Kidney epithelial cell (primary cell): ENCODE data around the gene WDPCP. TPM values are rescaled to one million over a fixed set of nuclear protein-coding genes. Genes with fewer than 3 reads are reported as not detected.

Source experiments
- DNase-seq: peaks from one replicate; pipeline ENCODE4 v3.0.0-alpha.2; 2010; ENCODE audit warnings: low read depth
- H3K27me3 ChIP-seq: 2 replicates; pipeline ENCODE4 v1.6.0; 2011; ENCODE audit warnings: low read length; ENCODE audit not compliant: control insufficient read depth, insufficient read depth
- H3K36me3 ChIP-seq: 2 replicates; pipeline ENCODE4 v1.5.1; 2011; ENCODE audit warnings: low read length; ENCODE audit not compliant: control insufficient read depth, insufficient read depth
- H3K4me3 ChIP-seq: 2 replicates; pipeline ENCODE4 v1.5.1; 2011; ENCODE audit warnings: low read depth, mild to moderate bottlenecking, control low read depth, low read length
- total RNA-seq: library from RNA; depleted of rRNA; stranded (reverse); fragments of >200 nt; gene quantifications from 2 replicates; pipeline ENCODE4 v1.2.3, GENCODE V29; 2015
- TF ChIP-seq, protein P1 (sequence below): IDR thresholded peaks from 2 replicates; pipeline ENCODE4 v1.5.1; 2011; ENCODE audit warnings: mild to moderate bottlenecking, moderate library complexity, low read length, control low read depth, inconsistent platforms; ENCODE audit not compliant: insufficient read depth, poor library complexity, severe bottlenecking

Gene WDPCP
- total RNA-seq, 1 donor from 2014 or later, result 3.3 TPM

DNA sequence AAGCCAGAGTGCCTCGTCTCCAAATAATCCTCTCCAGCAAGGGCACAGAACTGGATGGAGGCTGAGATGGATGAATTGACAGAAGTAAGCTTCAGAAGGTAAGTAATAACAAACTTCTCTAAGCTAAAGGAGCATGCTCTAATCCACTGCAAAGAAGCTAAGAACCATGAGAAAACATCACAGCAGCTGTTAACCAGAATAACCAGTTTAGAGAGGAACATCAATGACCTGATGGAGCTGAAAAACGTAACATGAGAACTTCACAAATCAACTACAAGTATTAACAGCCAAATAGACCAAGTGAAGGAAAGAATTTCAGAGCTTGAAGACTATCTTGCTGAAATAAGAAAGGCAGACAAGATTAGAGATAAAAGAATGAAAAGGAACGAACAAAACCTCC, 32.3 kb downstream of the WDPCP start:
- Histone ChIP-seq H3K27me3 (no peaks in the 10 kb centered on the region), H3K4me3 (no peak overlapping the region), H3K36me3 (no peaks in the 10 kb centered on the region)
- TF ChIP-seq, protein P1, sequence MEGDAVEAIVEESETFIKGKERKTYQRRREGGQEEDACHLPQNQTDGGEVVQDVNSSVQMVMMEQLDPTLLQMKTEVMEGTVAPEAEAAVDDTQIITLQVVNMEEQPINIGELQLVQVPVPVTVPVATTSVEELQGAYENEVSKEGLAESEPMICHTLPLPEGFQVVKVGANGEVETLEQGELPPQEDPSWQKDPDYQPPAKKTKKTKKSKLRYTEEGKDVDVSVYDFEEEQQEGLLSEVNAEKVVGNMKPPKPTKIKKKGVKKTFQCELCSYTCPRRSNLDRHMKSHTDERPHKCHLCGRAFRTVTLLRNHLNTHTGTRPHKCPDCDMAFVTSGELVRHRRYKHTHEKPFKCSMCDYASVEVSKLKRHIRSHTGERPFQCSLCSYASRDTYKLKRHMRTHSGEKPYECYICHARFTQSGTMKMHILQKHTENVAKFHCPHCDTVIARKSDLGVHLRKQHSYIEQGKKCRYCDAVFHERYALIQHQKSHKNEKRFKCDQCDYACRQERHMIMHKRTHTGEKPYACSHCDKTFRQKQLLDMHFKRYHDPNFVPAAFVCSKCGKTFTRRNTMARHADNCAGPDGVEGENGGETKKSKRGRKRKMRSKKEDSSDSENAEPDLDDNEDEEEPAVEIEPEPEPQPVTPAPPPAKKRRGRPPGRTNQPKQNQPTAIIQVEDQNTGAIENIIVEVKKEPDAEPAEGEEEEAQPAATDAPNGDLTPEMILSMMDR, result no peak
- no peak for DNase-seq

DNA sequence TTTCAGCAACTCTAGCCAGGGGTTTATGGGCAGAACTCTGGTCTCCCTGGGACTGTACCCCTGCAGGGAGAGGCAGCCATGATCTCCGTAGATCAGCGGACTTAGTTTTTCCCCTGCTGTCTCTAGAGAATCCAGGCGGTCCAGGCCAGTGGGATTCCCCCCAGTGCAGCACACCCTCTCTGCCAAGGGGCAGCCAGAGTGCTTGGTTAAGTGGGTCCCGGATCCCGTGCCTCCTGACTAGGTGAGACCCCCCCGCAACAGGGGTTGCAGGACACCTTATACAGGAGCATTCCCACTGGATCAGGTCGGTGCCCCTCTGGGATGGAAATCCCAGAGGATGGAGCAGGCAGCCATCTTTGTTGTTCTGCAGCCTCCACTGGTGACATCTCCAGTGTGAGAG, 33.0 kb downstream of the WDPCP start:
- H3K27me3 ChIP-seq, result no peaks in the 10 kb centered on the region
- TF ChIP-seq, protein P1, result no peak
- DNase-seq, result no peak
- H3K36me3 ChIP-seq, result no peaks in the 10 kb centered on the region
- H3K4me3 ChIP-seq, result no peak overlapping the region

DNA sequence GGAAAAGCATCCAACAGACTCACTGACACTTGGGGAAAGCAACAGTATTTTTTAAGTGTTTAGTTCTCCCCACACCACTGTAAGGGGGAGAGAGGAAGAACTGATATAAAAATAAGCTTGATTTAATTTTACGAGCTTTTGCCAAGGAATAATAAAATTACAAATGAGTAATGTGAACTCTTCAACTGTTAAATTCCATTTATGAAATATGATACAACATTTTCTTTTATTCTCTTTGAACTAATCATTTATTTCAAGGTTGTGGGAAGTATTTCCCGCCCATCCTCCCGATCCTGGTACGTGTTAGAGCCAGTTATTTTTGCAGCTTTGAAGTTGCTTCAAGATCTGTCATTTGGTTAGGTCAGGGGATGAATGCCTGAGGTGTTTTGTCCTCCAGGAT, 35.2 kb downstream of the WDPCP start:
- no peak overlapping the region for H3K4me3 ChIP-seq

DNA sequence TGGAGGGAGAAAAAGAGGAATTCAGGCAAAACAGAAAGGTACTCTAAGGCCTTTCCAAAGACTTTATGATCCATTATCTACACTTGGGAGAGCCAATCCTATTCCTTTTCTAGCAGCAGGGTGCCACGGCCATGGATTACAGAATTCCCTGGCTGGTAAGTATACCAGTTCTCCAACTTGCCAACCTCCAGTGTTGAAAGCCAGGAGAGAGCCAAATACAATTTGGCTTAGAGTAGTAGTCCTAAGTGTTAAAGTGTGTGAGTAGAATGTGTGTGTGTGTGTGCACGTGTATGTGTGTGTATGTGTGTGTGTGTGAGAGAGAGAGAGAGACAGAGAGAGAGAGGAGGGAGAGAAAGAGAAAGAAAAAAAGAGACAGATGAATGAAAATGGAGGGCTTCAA, 43.3 kb downstream of the WDPCP start:
- H3K4me3 ChIP-seq, result no peak overlapping the region
- DNase-seq, result no peak
- H3K27me3 ChIP-seq, result no peaks in the 10 kb centered on the region
- H3K36me3 ChIP-seq, result no peaks in the 10 kb centered on the region
- TF ChIP-seq, protein P1, result no peak

More for the DNA sequence above, 35.2 kb downstream of the WDPCP start:
- Histone ChIP-seq H3K27me3 (no peaks in the 10 kb centered on the region), H3K36me3 (no peaks in the 10 kb centered on the region)
- TF ChIP-seq, protein P1, result no peak
- DNase-seq, result no peak

DNA sequence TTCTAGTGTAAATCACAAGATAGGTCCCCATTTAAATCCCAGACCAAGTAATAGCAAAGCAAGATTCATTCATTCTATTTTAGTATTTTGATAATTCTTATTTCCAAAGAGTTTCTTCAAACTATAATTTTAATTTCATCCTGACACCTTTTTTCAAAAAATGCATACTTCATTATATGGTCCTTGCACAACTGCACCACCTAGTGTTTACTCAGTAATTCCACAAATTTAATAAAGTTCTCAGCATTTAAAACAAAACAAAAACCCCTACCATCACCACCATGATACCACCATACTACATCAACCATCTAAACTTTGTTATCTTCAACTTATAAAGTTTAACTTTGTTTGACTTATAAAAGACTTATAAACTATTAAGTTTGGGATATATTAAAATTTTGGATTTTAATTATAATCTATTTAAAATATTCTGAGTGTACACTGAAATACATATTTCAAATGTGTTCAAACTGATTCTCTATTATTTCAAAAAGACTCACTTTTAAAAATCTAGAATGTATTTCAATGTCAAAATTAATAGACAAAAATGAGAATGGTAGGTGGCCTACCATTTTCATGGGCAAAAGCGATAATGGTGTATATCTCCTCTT, 44.2 kb downstream of the WDPCP start:
- Histone ChIP-seq H3K36me3 (no peaks in the 10 kb centered on the region), H3K27me3 (no peaks in the 10 kb centered on the region), H3K4me3 (no peak overlapping the region)
- TF ChIP-seq, protein P1, result peak; percentile 53
- no peak for DNase-seq
